Tibial nerve (tissue), 4 donors: ENCODE measurements around the gene TMEM250. TPM values are rescaled to one million over a fixed set of nuclear protein-coding genes. Genes with fewer than 3 reads are reported as not detected.

Experiments
- DNase-seq, 2 donors: peaks; one replicate each; pipeline ENCODE4 v3.0.0-alpha.2; 2019; ENCODE audit warnings: low spot score in 2 of 2
- H3K27ac ChIP-seq, 4 donors: fragments of 200-600 bp; sonication (generic) in 3 of 4; one replicate each; pipeline ENCODE4 v1.5.1; 2017 to 2019; ENCODE audit warnings: mild to moderate bottlenecking in 1 of 4
- H3K27me3 ChIP-seq, 2 donors: fragments of 200-600 bp; sonication (generic) in 1 of 2; one replicate each; pipeline versions ENCODE4 v1.5.1 to v1.6.0; 2017 to 2019
- H3K36me3 ChIP-seq, 3 donors: fragments of 200-600 bp; sonication (generic); one replicate each; pipeline ENCODE4 v1.5.1; 2018 to 2019
- H3K4me1 ChIP-seq, 4 donors: fragments of 200-600 bp; sonication (generic) in 3 of 4; one replicate each; pipeline ENCODE4 v1.5.1; 2017 to 2019
- H3K4me3 ChIP-seq, 4 donors: fragments of 200-600 bp; sonication (generic) in 3 of 4; one replicate each; pipeline ENCODE4 v1.5.1; 2017 to 2019; ENCODE audit warnings: mild to moderate bottlenecking in 1 of 4, moderate library complexity in 1 of 4
- H3K9me3 ChIP-seq, 4 donors: fragments of 200-600 bp; sonication (generic) in 3 of 4; one replicate each; pipeline ENCODE4 v1.5.1; 2017 to 2019
- EP300 ChIP-seq, 2 donors: sonication (generic); formaldehyde crosslinking; IDR thresholded peaks; one replicate each; pipeline ENCODE4 v1.6.1; 2017; ENCODE audit warnings: antibody characterized with exemption in 2 of 2, mild to moderate bottlenecking in 1 of 2
- POLR2A ChIP-seq, 2 donors: fragments of 450-650 bp; IDR thresholded peaks; one replicate each; pipeline ENCODE4 v1.6.1; 2017; ENCODE audit warnings: antibody characterized with exemption in 2 of 2, mild to moderate bottlenecking in 2 of 2, moderate library complexity in 2 of 2
- WGBS, 2 donors: methylation state at CpG; one replicate each; pipeline ENCODE4 v1.1.5; 2018; 5-methylcytosine and 5-hydroxymethylcytosine counted together
- total RNA-seq, 4 donors: library from RNA; depleted of rRNA; stranded (reverse); fragments of >200 nt; gene quantifications; one replicate each; pipeline ENCODE4 v1.1.0, GENCODE V29; 2016
- TF ChIP-seq, protein P1 (sequence below), 5 experiments: fragments of 200-600 bp in 3 of 5; fragments of 450-650 bp in 2 of 5; sonication (generic) in 3 of 5; IDR thresholded peaks; one replicate each; pipeline ENCODE4 v1.5.1; 2016 to 2019; ENCODE audit warnings: antibody characterized with exemption in 5 of 5, mild to moderate bottlenecking in 3 of 5, moderate library complexity in 2 of 5

Gene TMEM250
- total RNA-seq, 4 donors from 2014 or later, result 24.3 to 47.7 (median 26.6) TPM

DNA sequence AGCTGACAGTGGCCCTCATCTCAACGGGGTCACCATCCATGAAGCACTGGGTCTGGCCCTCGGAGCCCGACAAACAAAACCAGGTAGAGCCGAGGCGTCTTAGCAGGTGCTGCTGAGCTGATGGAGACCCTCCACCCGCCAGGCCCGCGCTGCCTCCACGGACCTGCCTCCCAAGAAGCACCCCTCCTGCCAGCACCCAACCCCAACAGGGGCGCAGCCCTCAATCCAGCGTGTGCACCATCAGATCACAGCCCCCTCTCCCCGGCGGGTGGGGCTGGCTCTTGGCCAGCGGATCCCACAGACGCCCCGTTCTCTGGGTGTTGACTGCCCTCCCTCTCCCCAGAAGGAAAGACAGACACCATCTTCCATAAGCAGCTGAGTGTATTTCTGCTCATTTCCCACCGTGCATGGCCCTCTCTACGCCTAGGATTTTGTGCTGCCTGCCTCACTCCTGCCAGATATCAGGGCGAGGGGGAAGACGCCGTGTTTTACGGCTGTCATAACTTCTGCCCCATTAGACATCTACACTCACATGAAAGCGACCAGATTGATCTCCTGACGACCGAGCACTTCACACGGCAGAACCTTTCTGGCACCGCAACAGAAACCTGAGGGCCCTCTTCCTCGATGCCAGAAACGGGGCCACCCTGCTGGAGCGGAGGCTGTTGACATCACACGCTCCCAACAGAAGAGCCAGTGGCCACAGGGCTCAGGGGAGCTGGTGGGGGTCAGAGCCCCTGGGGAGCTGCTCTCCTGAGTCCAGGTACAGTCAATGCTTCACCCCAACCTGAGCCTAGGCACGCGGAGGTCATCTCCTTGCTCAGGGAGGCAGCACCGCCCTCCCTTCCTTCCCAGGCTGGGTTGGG, 35.9 kb downstream of the TMEM250 start:
- H3K27ac ChIP-seq, result no peak overlapping the region
- TF ChIP-seq, protein P1, sequence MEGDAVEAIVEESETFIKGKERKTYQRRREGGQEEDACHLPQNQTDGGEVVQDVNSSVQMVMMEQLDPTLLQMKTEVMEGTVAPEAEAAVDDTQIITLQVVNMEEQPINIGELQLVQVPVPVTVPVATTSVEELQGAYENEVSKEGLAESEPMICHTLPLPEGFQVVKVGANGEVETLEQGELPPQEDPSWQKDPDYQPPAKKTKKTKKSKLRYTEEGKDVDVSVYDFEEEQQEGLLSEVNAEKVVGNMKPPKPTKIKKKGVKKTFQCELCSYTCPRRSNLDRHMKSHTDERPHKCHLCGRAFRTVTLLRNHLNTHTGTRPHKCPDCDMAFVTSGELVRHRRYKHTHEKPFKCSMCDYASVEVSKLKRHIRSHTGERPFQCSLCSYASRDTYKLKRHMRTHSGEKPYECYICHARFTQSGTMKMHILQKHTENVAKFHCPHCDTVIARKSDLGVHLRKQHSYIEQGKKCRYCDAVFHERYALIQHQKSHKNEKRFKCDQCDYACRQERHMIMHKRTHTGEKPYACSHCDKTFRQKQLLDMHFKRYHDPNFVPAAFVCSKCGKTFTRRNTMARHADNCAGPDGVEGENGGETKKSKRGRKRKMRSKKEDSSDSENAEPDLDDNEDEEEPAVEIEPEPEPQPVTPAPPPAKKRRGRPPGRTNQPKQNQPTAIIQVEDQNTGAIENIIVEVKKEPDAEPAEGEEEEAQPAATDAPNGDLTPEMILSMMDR (IDR thresholded peaks at IDR 0.05), result no peak
- TF ChIP-seq POLR2A (IDR thresholded peaks at IDR 0.05) (no peak), EP300 (IDR thresholded peaks at IDR 0.05) (no peak)
- peaks cover 0 to 16% (median 0%) of the 10 kb centered on the region in 3 donors for H3K36me3 ChIP-seq
- H3K9me3 ChIP-seq, result no peaks in the 10 kb centered on the region
- H3K27me3 ChIP-seq, result no peaks in the 10 kb centered on the region
- H3K4me3 ChIP-seq, result no peak overlapping the region
- H3K4me1 ChIP-seq, result peaks cover 0 to 96% (median 32%) of the 10 kb centered on the region in 4 donors
- DNase-seq, result no peak
- WGBS, 2 donors, result 74 to 81% methylated on average over 27 to 28 of the region's 34 CpGs

DNA sequence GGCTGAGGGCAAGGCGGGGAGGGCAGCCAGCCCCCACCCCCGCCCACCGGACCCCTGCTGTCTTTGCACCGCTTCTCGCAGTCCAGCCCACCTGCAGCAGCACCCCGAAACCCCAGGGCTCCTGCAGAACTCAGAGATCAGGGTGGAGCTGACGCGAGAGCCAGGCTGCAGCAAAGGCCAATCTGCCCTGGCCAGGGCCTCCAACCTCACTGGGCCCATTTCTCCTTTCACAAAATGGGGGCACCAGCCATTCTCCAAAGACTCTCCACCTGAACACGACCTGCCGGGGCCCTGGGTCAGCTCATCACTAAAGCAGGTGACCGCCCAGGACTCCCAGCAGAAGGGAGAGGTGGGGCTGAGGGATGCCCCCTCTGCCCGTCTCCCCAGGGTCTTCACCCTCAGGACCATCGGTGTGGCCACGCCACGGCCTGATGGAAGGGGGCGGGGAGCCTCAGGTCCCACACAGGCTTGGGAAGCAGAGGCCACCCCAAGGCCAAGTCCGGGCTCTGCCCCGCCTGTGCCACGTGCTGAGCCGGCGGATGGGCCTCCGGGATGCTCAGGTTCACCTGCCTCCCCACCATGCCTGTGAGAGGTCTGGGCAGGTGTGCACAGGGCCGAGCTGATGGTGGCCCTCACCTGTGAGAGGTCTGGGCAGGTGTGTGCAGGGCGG, 36.7 kb downstream of the TMEM250 start:
- peaks cover 0 to 16% (median 0%) of the 10 kb centered on the region in 3 donors for H3K36me3 ChIP-seq
- H3K27ac ChIP-seq, result peak overlapping the region in 1 of 4 donors; percentile 22
- H3K4me1 ChIP-seq, result peaks cover 0 to 96% (median 29%) of the 10 kb centered on the region in 4 donors
- TF ChIP-seq EP300 (IDR thresholded peaks at IDR 0.05), result no peak
- TF ChIP-seq POLR2A (IDR thresholded peaks at IDR 0.05), result no peak
- TF ChIP-seq, protein P1 (IDR thresholded peaks at IDR 0.05), result no peak
- DNase-seq, result no peak
- H3K4me3 ChIP-seq, result no peak overlapping the region
- 80 to 92% methylated on average over 8 to 18 of the region's 24 CpGs for WGBS, 2 donors
- H3K9me3 ChIP-seq, result no peaks in the 10 kb centered on the region
- H3K27me3 ChIP-seq, result no peaks in the 10 kb centered on the region

DNA sequence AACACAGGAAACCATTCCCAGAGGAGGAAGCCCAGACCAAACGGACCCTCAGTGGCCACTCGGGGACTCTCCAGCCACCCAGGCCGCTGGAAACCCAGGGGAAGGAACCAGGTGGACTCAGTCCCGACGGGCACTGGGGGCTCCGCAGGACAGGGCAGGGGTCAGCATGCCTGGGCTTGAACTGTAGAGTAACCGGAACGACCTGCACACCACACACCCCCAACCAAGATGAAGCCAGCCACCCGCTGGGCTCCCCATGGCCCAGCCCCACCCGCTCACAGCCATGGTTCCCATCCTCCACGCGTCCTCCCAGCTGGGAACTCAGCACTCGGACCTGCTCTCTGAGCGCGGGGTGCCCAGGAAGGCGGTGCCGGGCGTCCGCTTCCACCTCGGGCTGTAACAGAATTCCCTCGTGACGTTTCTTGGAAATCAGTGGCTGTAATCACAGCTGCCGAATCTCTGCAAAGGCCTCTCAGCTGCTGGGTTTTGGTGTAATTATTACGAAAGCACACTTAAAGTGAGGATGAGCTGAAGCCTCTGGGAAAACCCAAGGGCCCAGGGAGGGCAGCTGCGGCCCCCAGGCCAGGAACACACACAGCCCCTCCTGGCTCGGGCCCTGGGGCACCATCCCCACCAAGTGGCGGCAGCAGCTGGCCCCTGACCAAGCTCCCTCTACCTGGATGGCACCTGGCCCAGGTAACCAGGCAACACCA, 37.4 kb downstream of the TMEM250 start:
- TF ChIP-seq, protein P1 (IDR thresholded peaks at IDR 0.05), result no peak
- TF ChIP-seq EP300 (IDR thresholded peaks at IDR 0.05), result peak in 1 of 2 donors; percentile 11
- TF ChIP-seq POLR2A (IDR thresholded peaks at IDR 0.05), result no peak
- H3K9me3 ChIP-seq, result no peaks in the 10 kb centered on the region
- peak overlapping the region in 1 of 4 donors; percentile 22 for H3K27ac ChIP-seq
- 67 to 71% methylated on average over 11 to 25 of the region's 27 CpGs for WGBS, 2 donors
- no peak for DNase-seq
- H3K4me1 ChIP-seq, result peaks cover 0 to 95% (median 25%) of the 10 kb centered on the region in 4 donors
- no peaks in the 10 kb centered on the region for H3K27me3 ChIP-seq
- H3K4me3 ChIP-seq, result no peak overlapping the region
- H3K36me3 ChIP-seq, result peaks cover 0 to 17% (median 0%) of the 10 kb centered on the region in 3 donors

DNA sequence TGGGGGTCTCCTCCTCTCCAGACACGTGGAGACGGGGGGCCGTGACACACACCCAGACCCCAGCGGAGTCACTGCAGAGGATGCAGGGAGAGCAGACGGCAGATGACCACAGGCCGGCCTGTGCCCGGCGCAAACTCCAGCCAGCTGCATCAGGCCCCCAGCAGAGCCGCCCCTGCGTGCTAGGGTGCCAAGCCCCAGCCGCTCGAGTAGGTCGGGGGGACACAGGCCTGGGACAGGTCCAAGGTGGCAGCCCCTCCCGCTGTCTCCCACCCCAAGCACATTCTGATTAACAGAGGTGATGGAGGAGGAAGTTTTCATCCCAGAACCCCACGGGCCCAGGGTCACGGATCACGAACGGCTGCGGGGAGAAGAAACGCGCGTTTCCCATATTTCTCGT, 38.0 kb downstream of the TMEM250 start:
- Histone ChIP-seq H3K27ac (peak overlapping the region in 1 of 4 donors; percentile 14), H3K4me3 (no peak overlapping the region), H3K27me3 (no peaks in the 10 kb centered on the region), H3K9me3 (no peaks in the 10 kb centered on the region), H3K36me3 (peaks cover 0 to 23% (median 0%) of the 10 kb centered on the region in 3 donors), H3K4me1 (peaks cover 0 to 93% (median 20%) of the 10 kb centered on the region in 4 donors)
- TF ChIP-seq, protein P1 (IDR thresholded peaks at IDR 0.05), result no peak
- TF ChIP-seq POLR2A (IDR thresholded peaks at IDR 0.05) (no peak), EP300 (IDR thresholded peaks at IDR 0.05) (no peak)
- 81 to 87% methylated on average over 11 to 16 of the region's 23 CpGs for WGBS, 2 donors
- no peak for DNase-seq
